PC-9 (cell line): ENCODE data around the gene NACC2.

Source experiments
- EZH2 ChIP-seq: fragments of 200-600 bp; sonication (generic); IDR thresholded peaks from 2 replicates; pipeline ENCODE4 v1.8.0; 2017; ENCODE audit warnings: antibody characterized with exemption, low read depth
- TF ChIP-seq, protein P1 (sequence below): fragments of 200-600 bp; sonication (generic); conservative IDR thresholded peaks from 2 replicates; pipeline ENCODE4 v1.6.1; 2017; ENCODE audit warnings: mixed run types, antibody characterized with exemption, mild to moderate bottlenecking, moderate library complexity

DNA sequence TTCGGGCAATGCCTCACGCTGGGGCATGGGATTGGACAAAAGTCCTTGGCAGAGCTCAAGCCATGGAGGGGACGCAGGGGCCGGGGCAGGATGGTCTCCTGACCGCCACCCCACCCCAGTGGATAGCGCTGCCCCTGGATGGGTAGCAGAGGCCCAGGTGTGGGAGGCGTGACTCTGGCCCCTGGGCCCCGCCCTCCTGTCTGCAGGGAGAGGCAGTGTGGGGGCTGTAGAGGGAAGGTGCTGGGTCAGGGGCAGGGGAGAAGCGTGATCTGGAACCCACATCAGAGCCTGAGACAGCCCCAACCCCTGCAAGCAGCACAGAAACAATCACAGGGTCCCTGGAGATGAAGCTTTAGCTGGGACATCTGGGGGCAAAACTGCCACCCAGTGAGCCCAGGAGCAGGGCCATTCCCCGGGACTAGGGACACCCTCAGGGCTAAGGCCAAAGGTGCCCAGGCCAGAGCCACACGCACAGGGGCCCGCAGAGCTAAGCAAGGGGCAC, 36.2 kb downstream of the NACC2 start:
- TF ChIP-seq, protein P1, sequence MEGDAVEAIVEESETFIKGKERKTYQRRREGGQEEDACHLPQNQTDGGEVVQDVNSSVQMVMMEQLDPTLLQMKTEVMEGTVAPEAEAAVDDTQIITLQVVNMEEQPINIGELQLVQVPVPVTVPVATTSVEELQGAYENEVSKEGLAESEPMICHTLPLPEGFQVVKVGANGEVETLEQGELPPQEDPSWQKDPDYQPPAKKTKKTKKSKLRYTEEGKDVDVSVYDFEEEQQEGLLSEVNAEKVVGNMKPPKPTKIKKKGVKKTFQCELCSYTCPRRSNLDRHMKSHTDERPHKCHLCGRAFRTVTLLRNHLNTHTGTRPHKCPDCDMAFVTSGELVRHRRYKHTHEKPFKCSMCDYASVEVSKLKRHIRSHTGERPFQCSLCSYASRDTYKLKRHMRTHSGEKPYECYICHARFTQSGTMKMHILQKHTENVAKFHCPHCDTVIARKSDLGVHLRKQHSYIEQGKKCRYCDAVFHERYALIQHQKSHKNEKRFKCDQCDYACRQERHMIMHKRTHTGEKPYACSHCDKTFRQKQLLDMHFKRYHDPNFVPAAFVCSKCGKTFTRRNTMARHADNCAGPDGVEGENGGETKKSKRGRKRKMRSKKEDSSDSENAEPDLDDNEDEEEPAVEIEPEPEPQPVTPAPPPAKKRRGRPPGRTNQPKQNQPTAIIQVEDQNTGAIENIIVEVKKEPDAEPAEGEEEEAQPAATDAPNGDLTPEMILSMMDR = no peak
- TF ChIP-seq EZH2 = no peak
